Activated CD8-positive, alpha-beta memory T cell treated with anti-CD3 and anti-CD28 coated beads for 48 hours (primary cell): Measurements from ENCODE around the gene GARIN1A.
"Not testable (repeated sequence)": the region's sequence is repeated elsewhere in the genome, so short reads cannot be mapped to it uniquely, and the experiment has no call there.

Source experiments
- DNase-seq, 3 experiments: peaks; one replicate each; pipeline ENCODE4 v3.0.0-alpha.2; 2020; ENCODE audit warnings: low read depth in 2 of 3, low spot score in 2 of 3

The GARIN1A gene

GRCh38 chr7:128681794-128682537, 9.9 kb downstream of the GARIN1A start:
- no peak for DNase-seq

- not testable (repeated sequence) for DNase-seq
Observed at GRCh38 chr7:128683270-128683669, 11.2 kb downstream of the GARIN1A start.

GRCh38 chr7:128683738-128684137, 11.6 kb downstream of the GARIN1A start:
- DNase-seq: not testable (repeated sequence)

GRCh38 chr7:128687131-128687530, 15.0 kb downstream of the GARIN1A start:
- no peak for DNase-seq

- DNase-seq: no peak
Observed at GRCh38 chr7:128688492-128688891, 16.4 kb downstream of the GARIN1A start.

- not testable (repeated sequence) for DNase-seq
Observed at GRCh38 chr7:128689161-128689935, 17.3 kb downstream of the GARIN1A start.

GRCh38 chr7:128691227-128691626, 19.1 kb downstream of the GARIN1A start:
- DNase-seq: no peak

- no peak for DNase-seq
Observed at GRCh38 chr7:128692623-128693270, 20.7 kb downstream of the GARIN1A start.

- no peak for DNase-seq
Observed at GRCh38 chr7:128693373-128694015, 21.4 kb downstream of the GARIN1A start.

- DNase-seq: no peak
Observed at GRCh38 chr7:128694738-128695137, 22.6 kb downstream of the GARIN1A start.

GRCh38 chr7:128697302-128697905, 25.3 kb downstream of the GARIN1A start:
- peak; percentile 32 to 60 (median 36) for DNase-seq

- no peak for DNase-seq
Observed at GRCh38 chr7:128699196-128699712, 27.2 kb downstream of the GARIN1A start.

- no peak for DNase-seq
Observed at GRCh38 chr7:128699895-128700294, 27.8 kb downstream of the GARIN1A start.

GRCh38 chr7:128701062-128701785, 29.1 kb downstream of the GARIN1A start:
- no peak for DNase-seq

GRCh38 chr7:128703609-128704241, 31.6 kb downstream of the GARIN1A start:
- no peak for DNase-seq

- no peak for DNase-seq
Observed at GRCh38 chr7:128705891-128706333, 33.8 kb downstream of the GARIN1A start.

GRCh38 chr7:128707752-128708151, 35.7 kb downstream of the GARIN1A start:
- DNase-seq: no peak

- no peak for DNase-seq
Observed at GRCh38 chr7:128708235-128708634, 36.1 kb downstream of the GARIN1A start.

GRCh38 chr7:128708824-128709223, 36.7 kb downstream of the GARIN1A start:
- DNase-seq: no peak

GRCh38 chr7:128710481-128710880, 38.4 kb downstream of the GARIN1A start:
- no peak for DNase-seq
